DMS153 (cell line): ENCODE measurements around the gene CST1.
"Not testable (repeated sequence)": the region's sequence is repeated elsewhere in the genome, so short reads cannot be mapped to it uniquely, and the experiment has no call there.

Experiments used
- DNase-seq: peaks from one replicate; lab custom pipeline; 2025; lab: John Stamatoyannopoulos, UW

Gene CST1

GRCh38 chr20:23750786-23751185, at the start of gene CST1:
TSS of gene CST1 (minus strand) at chr20:23750935. CDS start at chr20:23750866, 69 bp downstream.
- DNase-seq, result not testable (repeated sequence)

DNA sequence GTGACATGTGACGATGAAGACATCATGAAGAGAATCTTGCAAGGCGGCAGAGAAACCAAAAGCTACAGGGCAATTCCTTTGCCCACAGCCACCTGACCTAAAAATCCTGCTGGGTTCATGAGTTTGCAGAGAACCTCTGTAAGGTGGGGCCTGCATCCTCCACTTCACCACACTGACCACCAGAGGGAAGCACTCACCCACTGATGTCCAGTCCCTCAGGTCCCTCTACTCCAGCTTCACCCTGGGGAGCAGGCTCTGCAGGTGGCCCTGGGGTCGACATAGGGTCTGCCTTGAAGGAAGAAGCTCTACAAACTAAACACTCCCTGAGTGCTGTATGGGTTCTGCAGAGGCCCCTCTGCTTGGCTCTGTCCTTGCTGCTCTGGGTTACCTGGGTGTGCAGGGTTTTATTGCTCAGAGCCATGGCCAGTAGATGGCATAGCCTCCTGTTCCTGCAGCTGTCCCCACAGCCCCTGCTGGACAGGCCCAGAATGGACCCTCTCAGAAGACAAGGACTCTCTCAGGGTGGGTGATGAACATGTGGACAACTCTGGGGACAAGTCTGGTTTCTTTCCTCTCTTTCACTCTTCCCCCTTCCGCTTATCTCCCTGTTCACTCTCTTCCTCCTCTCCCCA, 48.6 kb upstream of the CST1 start:
- DNase-seq, result not testable (repeated sequence)

GRCh38 chr20:23795526-23795925, 44.8 kb upstream of the CST1 start:
- no peak for DNase-seq

DNA sequence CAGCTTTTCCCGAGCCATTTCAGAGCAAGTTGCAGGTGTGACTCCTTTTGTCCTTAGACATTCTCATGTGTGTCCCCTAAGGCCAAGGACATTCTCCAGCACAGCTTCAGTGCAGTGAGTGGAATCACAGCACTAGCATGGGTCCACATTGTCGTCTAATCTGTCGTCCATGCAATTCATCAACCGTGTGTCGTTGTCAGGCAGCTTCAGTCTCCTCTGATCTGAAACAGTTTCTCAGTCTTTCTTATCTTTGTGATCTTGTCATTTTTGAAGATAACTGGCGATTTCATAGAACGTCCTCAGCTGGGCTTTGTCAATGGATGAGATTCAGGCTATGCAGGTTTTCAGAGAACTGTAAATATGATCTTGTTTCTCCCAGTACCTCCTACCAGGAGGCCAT, 44.1 kb upstream of the CST1 start:
- no peak for DNase-seq

GRCh38 chr20:23794065-23794464, 43.3 kb upstream of the CST1 start:
- DNase-seq, result no peak

GRCh38 chr20:23783447-23783846, 32.7 kb upstream of the CST1 start:
- DNase-seq, result no peak

DNA sequence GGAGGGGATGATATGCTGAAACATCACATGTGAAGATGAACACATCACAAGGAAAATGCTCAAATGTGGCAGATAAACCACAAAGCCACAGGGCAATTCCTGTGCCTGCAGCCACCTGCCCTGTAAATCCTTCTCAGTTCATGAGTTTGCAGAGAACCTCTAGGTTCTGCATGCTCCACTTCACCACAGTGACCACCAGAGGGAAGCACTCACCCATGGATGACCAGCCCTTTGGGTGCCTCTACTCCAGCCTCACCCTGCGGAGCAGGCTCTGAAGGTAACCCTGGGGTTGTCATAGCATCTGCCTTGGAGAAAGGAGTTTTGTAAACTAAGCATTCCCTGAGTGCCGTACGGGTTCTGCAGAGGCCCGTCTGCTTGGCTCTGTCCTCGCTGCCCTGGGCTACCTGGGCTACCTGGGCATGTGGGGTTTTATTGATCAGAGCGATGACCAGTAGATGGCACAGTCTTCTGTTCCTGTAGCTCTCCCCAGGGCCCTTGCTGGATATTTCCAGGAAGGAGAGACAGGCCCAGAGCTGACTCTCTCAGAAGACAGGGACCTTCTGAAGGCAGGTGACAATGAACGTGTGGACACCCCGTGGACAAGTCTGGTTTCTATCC, 31.7 kb upstream of the CST1 start:
- no peak for DNase-seq

- DNase-seq, result not testable (repeated sequence)
These were observed 27.9 kb upstream of the CST1 start for GRCh38 chr20:23778676-23779075.

- DNase-seq, result not testable (repeated sequence)
These were observed 26.6 kb upstream of the CST1 start for GRCh38 chr20:23777380-23777779.

DNA sequence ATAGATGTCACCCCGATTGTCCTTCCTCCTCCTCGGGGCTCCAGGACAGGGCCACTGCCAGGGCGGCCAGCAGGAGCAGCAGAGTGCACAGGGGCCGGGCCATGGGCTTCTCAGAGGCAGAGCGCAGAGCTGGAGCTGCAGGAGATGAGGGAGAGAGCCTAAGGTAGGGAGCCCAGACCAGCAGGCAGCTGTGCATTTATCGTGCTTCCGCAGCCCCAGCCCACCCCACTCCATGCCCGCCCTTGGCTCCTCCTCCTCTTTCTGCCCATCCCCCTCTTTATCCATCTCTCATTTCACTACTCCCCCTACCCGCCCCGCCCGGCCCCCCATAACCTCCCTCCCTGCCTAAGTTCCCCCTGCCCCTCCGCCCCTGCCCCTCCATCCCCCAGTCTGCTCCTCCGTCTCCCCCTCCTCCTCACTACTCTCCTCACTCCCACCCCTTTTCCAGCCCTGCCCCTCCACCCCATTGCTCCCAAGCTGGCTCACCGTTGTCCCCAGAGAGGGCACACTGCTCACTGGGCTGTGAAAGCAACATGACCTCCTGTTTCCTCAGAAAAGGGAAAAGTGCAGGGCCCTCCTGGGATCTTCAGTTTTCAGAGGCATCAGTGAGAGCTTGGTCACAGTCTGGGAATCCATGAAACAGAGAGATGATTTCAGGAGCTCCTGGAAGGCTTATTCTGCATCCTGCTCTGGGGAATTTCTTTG, 25.5 kb upstream of the CST1 start:
- DNase-seq, result no peak

DNA sequence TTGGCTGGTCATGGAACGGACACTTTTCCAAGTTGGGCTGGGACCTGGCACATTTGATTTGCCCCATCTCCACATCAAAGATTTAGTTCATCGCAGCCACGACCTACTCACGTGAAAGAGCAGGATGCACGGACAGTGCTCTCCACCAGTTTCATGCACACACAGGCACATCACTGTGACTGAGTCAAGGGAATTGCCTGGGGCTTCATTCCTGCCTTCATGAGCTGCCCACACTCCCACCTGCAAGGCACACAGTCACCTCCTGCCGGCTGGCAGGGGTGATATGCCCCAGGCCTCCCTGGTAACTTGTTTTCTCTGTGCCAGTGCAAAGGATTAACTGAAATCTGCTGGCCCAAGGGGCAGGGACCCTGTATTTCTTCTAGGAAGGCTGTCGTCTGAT, 23.3 kb upstream of the CST1 start:
- DNase-seq, result no peak

DNA sequence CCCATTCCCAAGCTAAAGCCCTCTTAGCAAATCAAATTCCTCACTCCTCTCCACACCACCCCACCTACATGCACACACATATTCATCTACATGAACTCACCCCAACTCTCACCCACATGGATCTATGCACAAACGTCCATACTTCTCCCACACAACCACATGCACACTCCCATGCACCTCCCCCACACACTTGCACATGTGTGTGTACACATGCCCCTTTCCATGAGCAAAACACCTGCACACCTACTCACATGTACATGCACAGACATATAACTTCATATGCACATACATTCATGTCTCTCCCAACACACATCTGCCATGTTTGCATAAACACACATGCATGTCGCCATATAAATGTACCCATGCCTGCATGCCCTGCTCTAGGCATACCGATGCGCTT, 22.8 kb upstream of the CST1 start:
- no peak for DNase-seq

DNA sequence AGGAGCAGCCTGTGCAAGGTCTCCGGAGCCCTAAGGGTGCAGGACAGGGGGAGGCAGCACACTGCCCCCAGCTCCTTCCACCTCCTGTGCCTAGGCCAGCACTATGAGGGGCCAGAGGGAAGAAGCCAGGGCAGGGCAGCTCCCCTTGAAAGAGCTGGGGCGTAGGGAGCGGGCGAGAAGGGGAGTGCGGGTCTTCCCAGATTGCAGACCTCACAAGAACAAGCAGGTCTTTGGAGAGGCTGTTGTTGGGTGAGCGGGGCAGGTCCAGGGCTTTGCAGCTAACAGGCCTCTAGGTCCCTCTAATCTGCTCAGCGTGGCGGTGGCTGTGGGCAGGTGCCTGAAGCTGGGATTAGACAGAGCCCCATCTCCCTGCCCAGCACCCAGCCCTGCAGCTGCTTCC, 22.4 kb upstream of the CST1 start:
- no peak for DNase-seq

DNA sequence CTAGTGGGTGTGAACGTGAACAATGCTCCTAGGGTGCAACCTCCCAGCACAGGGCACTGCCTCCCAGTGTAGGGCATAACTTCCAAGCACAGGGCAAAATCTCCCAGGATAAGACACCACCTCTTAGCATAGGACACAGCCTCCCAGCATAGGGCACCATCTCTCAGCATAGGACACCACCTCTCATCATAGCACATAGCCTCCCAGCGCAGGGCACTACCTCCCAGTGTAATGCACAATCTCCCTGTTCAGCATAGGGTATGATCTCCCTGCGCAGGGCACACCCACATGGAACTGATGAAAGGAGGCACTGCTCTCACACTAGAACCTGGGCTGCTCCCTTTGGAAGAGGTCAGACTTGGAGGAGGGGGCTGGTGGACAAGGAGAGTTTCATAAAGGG, 21.3 kb upstream of the CST1 start:
- no peak for DNase-seq

GRCh38 chr20:23770384-23770783, 19.6 kb upstream of the CST1 start:
- DNase-seq, result no peak

- not testable (repeated sequence) for DNase-seq
These were observed 17.8 kb upstream of the CST1 start for GRCh38 chr20:23768520-23768919.

DNA sequence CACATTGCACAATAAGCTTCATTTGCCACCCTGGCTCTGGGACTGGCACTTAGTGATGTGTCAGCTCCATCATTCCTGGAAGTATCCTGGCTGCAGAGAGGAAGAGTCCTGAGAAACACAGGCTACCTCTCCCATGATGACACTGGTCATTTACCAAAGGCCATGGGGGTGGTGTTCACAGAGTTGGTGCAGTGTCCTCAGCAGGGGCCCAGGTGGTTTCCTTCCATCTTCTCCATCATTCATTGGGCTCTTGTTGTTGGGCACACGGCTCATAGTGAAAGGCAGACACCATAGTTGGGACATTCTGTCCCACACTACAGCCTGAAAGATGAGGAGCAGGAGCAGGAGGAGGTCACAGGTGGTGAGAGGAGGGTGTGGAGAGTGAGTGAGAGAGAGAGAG, 15.8 kb upstream of the CST1 start:
- DNase-seq, result no peak

DNA sequence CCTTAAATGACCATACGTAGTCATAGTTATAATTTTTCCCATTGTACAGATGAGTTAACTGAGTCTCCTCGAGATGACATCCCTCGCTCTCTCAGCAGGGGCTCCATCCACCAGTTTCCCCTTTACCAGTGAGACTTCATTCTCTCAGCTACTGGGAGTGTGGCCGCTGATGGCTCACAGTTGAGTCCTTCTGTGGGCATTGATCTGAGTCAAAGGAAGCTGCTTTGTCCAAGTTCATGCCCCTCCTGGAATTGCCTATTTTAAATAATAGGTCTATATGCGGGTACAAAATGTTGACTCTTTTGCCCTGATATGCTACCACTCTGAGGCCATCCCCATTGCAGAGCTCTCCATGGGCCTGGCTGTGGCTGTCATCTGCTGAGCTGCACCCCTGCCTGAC, 14.8 kb upstream of the CST1 start:
- DNase-seq, result no peak

- DNase-seq, result not testable (repeated sequence)
These were observed 13.9 kb upstream of the CST1 start for GRCh38 chr20:23764630-23765029.

GRCh38 chr20:23763345-23763744, 12.6 kb upstream of the CST1 start:
- no peak for DNase-seq

GRCh38 chr20:23759306-23759940, 8.7 kb upstream of the CST1 start:
- no peak for DNase-seq

DNA sequence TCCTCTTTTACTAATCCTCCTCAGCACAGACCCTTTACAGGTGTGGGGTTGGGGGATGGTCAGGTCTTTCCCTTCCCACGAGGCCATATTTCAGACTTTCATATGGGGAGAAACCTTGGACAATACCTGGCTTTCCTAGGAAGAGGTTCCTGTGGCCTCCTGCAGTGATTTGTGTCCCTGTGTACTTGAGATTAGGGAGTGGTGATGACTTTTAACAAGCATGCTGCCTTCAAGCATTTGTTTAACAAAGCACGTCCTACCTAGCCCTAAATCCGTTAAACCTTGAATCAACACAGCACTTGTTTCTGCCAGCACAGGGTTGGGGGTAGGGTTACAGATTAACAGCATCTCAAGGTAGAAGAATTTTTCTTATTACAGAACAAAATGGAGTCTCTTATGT, 6.1 kb upstream of the CST1 start:
- peak; percentile 47 for DNase-seq

DNA sequence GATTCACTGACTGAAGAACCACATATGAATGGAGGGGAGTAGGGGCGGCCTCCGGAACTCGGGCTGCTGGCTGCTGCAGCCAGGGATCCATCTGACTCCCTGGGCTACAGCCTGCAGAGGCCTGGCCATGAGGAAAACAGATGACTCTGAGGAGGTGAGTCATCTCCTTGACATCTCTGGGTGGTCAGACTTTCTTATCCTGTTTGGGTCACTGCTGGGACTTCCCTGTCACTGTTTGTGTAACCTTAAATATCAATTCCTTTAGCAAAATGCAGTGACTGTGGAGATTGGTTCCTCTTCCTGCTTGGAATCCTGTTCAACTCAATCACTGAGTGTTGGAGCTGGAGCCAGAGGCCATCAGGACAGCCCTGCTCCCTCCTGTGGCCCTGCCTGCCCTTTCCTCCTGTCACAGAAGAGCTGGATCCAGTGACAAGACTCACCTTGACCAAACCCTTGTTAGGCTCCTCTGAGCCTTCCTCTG, 4.4 kb upstream of the CST1 start:
- DNase-seq, result not testable (repeated sequence)
